Mesenchymal stem cell (in vitro differentiated cells and primary cell): ENCODE results near the gene LAGE3.

Experiments used
- DNase-seq: peaks from one replicate; pipeline ENCODE4 v3.0.0-alpha.2; 2013
- H2AFZ ChIP-seq: one replicate; pipeline ENCODE4 v1.6.1; 2013; ENCODE audit warnings: low read depth, mild to moderate bottlenecking, control low read depth, inconsistent platforms, low read length, moderate library complexity
- H2AK5ac ChIP-seq: 2 replicates; pipeline ENCODE4 v1.6.1; 2013; ENCODE audit warnings: low read length, moderate library complexity, mild to moderate bottlenecking, inconsistent platforms; ENCODE audit not compliant: severe bottlenecking
- H2BK120ac ChIP-seq: one replicate; pipeline ENCODE4 v1.6.1; 2013; ENCODE audit warnings: low read depth, mild to moderate bottlenecking, inconsistent platforms, low read length, moderate library complexity
- H2BK12ac ChIP-seq, 2 experiments: one replicate each; pipeline ENCODE4 v1.6.1; 2013; ENCODE audit warnings: inconsistent platforms in 2 of 2, low read length in 2 of 2, mild to moderate bottlenecking in 2 of 2, moderate library complexity in 2 of 2, control low read depth in 1 of 2
- H2BK15ac ChIP-seq: one replicate; pipeline ENCODE4 v1.6.1; 2013; ENCODE audit warnings: mild to moderate bottlenecking, low read depth, inconsistent platforms; ENCODE audit not compliant: poor library complexity, severe bottlenecking
- H2BK5ac ChIP-seq: 2 replicates; pipeline ENCODE4 v1.6.1; 2013; ENCODE audit warnings: low read depth, mild to moderate bottlenecking, low read length, control low read depth, inconsistent platforms; ENCODE audit not compliant: poor library complexity, severe bottlenecking
- H3K14ac ChIP-seq, 2 experiments: one replicate each; pipeline ENCODE4 v1.6.1; 2013; ENCODE audit warnings: inconsistent platforms in 2 of 2, low read length in 2 of 2, control low read depth in 1 of 2, mild to moderate bottlenecking in 1 of 2, moderate library complexity in 1 of 2
- H3K18ac ChIP-seq, 2 experiments: one replicate each; pipeline ENCODE4 v1.6.1; 2013; ENCODE audit warnings: inconsistent platforms in 2 of 2, low read length in 2 of 2, control low read depth in 1 of 2, low read depth in 1 of 2, mild to moderate bottlenecking in 1 of 2
- H3K23ac ChIP-seq, 2 experiments: one replicate each; pipeline ENCODE4 v1.6.1; 2013; ENCODE audit warnings: inconsistent platforms in 2 of 2, low read length in 2 of 2, mild to moderate bottlenecking in 2 of 2, moderate library complexity in 2 of 2, control low read depth in 1 of 2
- H3K27ac ChIP-seq: 2 replicates; pipeline ENCODE4 v1.5.1; 2013; ENCODE audit warnings: mild to moderate bottlenecking, moderate library complexity, low read length, control low read depth, inconsistent platforms; ENCODE audit not compliant: poor library complexity, severe bottlenecking
- H3K27me3 ChIP-seq, 2 experiments: 2 replicates each; pipeline versions ENCODE4 v1.6.1 to v1.7.0; 2013; ENCODE audit warnings: low read length in 2 of 2, mild to moderate bottlenecking in 2 of 2, moderate library complexity in 2 of 2, control low read depth in 1 of 2, inconsistent platforms in 1 of 2; ENCODE audit not compliant: control insufficient read depth in 1 of 2, insufficient read depth in 1 of 2
- H3K36me3 ChIP-seq, 2 experiments: 2 replicates each; pipeline versions ENCODE4 v1.6.1 to v1.7.0; 2013; ENCODE audit warnings: low read length in 2 of 2, control low read depth in 1 of 2, inconsistent platforms in 1 of 2, low read depth in 1 of 2, mild to moderate bottlenecking in 1 of 2; ENCODE audit not compliant: insufficient read depth in 2 of 2, control insufficient read depth in 1 of 2
- H3K4ac ChIP-seq, 2 experiments: one replicate each; pipeline ENCODE4 v1.6.1; 2013; ENCODE audit warnings: inconsistent platforms in 2 of 2, low read length in 2 of 2, mild to moderate bottlenecking in 2 of 2, moderate library complexity in 2 of 2, control low read depth in 1 of 2, low read depth in 1 of 2
- H3K4me1 ChIP-seq: 2 replicates; pipeline ENCODE4 v1.6.1; 2013; ENCODE audit warnings: low read depth, low read length, control low read depth; ENCODE audit not compliant: control insufficient read depth, insufficient read depth
- H3K4me2 ChIP-seq: 2 replicates; pipeline ENCODE4 v1.6.1; 2013; ENCODE audit warnings: low read length, mild to moderate bottlenecking, inconsistent platforms; ENCODE audit not compliant: poor library complexity, severe bottlenecking
- H3K4me3 ChIP-seq, 2 experiments: 2 replicates each; pipeline versions ENCODE4 v1.5.1 to v1.7.0; 2013; ENCODE audit warnings: low read length in 2 of 2, mild to moderate bottlenecking in 2 of 2, control low read depth in 1 of 2, low read depth in 1 of 2; ENCODE audit not compliant: insufficient read depth in 1 of 2
- H3K79me1 ChIP-seq: replicated peaks from 2 replicates; pipeline ENCODE4 v1.6.1; 2013; ENCODE audit warnings: mild to moderate bottlenecking, control low read depth, low read length, inconsistent platforms; ENCODE audit not compliant: poor library complexity, severe bottlenecking
- H3K9ac ChIP-seq: 2 replicates; pipeline ENCODE4 v1.7.0; 2013; ENCODE audit warnings: mild to moderate bottlenecking, low read length, moderate library complexity
- H3K9me3 ChIP-seq: 2 replicates; pipeline ENCODE4 v1.7.0; 2013; ENCODE audit warnings: mild to moderate bottlenecking, low read length; ENCODE audit not compliant: control insufficient read depth
- H4K8ac ChIP-seq: one replicate; pipeline ENCODE4 v1.6.1; 2013; ENCODE audit warnings: inconsistent platforms, mild to moderate bottlenecking, low read length, moderate library complexity
- H4K91ac ChIP-seq: one replicate; pipeline ENCODE4 v1.6.1; 2013; ENCODE audit warnings: mild to moderate bottlenecking, low read length, inconsistent platforms
- WGBS: methylation state at CpG from one replicate; pipeline ENCODE4 v1.1.7; 2013; ENCODE audit warnings: mixed read lengths; 5-methylcytosine and 5-hydroxymethylcytosine counted together

LAGE3 gene

DNA sequence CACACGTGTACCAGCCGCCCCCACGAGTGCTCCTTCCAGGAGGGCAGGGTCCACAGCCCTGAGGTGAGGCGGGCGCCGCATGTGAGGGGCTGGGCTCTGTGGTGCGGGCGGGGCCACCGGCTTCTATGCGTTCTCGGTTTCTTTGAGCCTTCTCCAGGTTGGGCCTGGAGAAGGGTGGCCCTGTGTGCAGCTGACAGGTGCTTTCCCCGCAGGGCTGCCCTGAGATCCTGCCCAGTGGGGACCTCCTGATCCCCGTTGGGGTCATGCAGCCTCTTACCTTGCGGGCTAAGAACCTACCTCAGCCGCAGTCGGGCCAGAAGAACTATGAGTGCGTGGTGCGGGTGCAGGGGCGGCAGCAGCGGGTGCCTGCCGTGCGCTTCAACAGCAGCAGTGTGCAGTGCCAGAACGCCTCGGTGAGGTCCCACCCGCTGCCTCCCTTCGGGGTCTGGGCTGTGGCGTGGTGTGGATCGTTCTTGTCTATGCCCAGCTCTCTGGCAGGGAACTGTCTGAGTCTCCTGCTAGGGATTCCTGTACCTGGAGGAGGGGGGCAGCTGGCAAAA is 14.2 kb downstream of the LAGE3 start:
- peaks cover 20% of the 10 kb centered on the region for H3K79me1 ChIP-seq
- no peak overlapping the region for H2AK5ac ChIP-seq
- no peak overlapping the region for H3K23ac ChIP-seq
- no peak overlapping the region for H2AFZ ChIP-seq
- H3K27ac ChIP-seq = no peak overlapping the region
- DNase-seq = no peak
- H2BK15ac ChIP-seq = no peak overlapping the region
- no peaks in the 10 kb centered on the region for H3K27me3 ChIP-seq
- no peak overlapping the region for H2BK5ac ChIP-seq
- H3K14ac ChIP-seq = no peak overlapping the region
- H2BK12ac ChIP-seq = no peak overlapping the region
- peaks cover 12% of the 10 kb centered on the region for H3K4me1 ChIP-seq
- no peak overlapping the region for H3K9ac ChIP-seq
- H3K4me3 ChIP-seq = no peak overlapping the region
- no peak overlapping the region for H3K18ac ChIP-seq
- peaks cover 63 to 99% of the 10 kb centered on the region in 2 experiments for H3K36me3 ChIP-seq
- H3K4ac ChIP-seq = no peak overlapping the region
- H4K91ac ChIP-seq = no peak overlapping the region
- no peak overlapping the region for H4K8ac ChIP-seq
- no peak overlapping the region for H3K4me2 ChIP-seq
- 99% methylated on average over 24 of the region's 28 CpGs for WGBS
- H2BK120ac ChIP-seq = no peak overlapping the region
- no peaks in the 10 kb centered on the region for H3K9me3 ChIP-seq

DNA sequence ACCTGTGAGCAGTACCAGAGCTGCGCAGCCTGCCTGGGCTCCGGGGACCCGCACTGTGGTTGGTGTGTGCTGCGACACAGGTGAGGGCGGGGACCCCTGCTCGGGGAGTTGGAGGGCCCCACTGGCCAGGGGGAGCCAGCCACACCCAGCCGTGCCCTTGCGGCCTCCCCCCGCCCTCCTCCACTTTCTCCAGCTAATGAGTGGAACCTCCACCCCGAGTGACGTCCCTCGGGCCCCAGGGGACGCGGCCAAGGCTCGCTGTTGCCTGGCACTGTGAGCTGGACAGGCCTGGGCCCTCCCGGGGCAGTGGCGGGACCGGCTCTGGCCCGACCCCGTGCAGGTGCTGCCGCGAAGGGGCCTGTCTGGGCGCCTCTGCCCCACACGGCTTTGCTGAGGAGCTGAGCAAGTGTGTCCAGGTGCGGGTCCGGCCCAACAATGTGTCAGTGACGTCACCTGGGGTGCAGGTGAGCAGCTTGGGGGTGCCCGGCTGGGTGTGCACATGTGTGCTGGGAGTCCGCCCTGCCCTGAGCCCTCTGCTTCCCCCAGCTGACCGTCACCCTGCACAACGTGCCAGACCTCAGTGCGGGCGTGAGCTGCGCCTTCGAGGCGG is 15.4 kb downstream of the LAGE3 start:
- DNase-seq = no peak
- H2AK5ac ChIP-seq = no peak overlapping the region
- no peak overlapping the region for H2BK120ac ChIP-seq
- no peak overlapping the region for H2BK12ac ChIP-seq
- no peaks in the 10 kb centered on the region for H3K27me3 ChIP-seq
- H4K8ac ChIP-seq = no peak overlapping the region
- H2BK5ac ChIP-seq = no peak overlapping the region
- no peak overlapping the region for H3K4me2 ChIP-seq
- no peak overlapping the region for H3K4me3 ChIP-seq
- no peak overlapping the region for H2BK15ac ChIP-seq
- H3K79me1 ChIP-seq = peaks cover 19% of the 10 kb centered on the region
- peaks cover 55 to 88% of the 10 kb centered on the region in 2 experiments for H3K36me3 ChIP-seq
- no peak overlapping the region for H3K14ac ChIP-seq
- no peak overlapping the region for H3K18ac ChIP-seq
- no peak overlapping the region for H3K4ac ChIP-seq
- H4K91ac ChIP-seq = no peak overlapping the region
- WGBS = 94% methylated on average over 18 of the region's 36 CpGs
- no peak overlapping the region for H3K27ac ChIP-seq
- no peak overlapping the region for H3K23ac ChIP-seq
- no peaks in the 10 kb centered on the region for H3K9me3 ChIP-seq
- no peak overlapping the region for H2AFZ ChIP-seq
- peaks cover 18% of the 10 kb centered on the region for H3K4me1 ChIP-seq
- no peak overlapping the region for H3K9ac ChIP-seq

DNA sequence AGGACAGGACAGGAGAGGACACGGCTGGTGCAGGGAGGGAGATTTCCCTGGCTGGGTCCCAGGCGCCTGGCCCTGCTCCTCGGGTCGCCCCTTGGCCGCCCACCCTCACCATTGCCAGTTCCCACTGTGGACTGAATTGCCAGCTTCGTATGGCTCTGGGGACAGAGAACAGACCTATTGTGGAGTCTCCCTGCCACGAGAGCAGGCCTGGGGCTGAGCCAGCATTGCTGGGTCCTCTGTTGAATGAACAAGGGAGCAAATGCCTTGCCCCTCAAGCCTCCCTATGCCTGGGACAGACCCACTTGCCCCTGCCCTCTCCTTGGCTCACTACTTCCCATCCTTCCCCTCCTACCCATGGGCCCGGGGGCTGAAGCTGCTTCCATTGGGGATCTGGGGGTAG is 16.7 kb downstream of the LAGE3 start:
- no peak for DNase-seq
- H3K4me2 ChIP-seq = no peak overlapping the region
- no peak overlapping the region for H3K4ac ChIP-seq
- peaks cover 47 to 75% of the 10 kb centered on the region in 2 experiments for H3K36me3 ChIP-seq
- no peak overlapping the region for H3K27ac ChIP-seq
- no peaks in the 10 kb centered on the region for H3K9me3 ChIP-seq
- no peak overlapping the region for H2AK5ac ChIP-seq
- H3K23ac ChIP-seq = no peak overlapping the region
- 95% methylated on average over 6 of the region's 8 CpGs for WGBS
- peaks cover 18% of the 10 kb centered on the region for H3K4me1 ChIP-seq
- H4K8ac ChIP-seq = no peak overlapping the region
- no peak overlapping the region for H2BK120ac ChIP-seq
- H2BK15ac ChIP-seq = no peak overlapping the region
- no peak overlapping the region for H4K91ac ChIP-seq
- no peak overlapping the region for H2BK12ac ChIP-seq
- no peak overlapping the region for H3K18ac ChIP-seq
- no peak overlapping the region for H2AFZ ChIP-seq
- H3K14ac ChIP-seq = no peak overlapping the region
- no peaks in the 10 kb centered on the region for H3K27me3 ChIP-seq
- no peak overlapping the region for H3K9ac ChIP-seq
- H2BK5ac ChIP-seq = no peak overlapping the region
- no peak overlapping the region for H3K4me3 ChIP-seq
- peaks cover 18% of the 10 kb centered on the region for H3K79me1 ChIP-seq

DNA sequence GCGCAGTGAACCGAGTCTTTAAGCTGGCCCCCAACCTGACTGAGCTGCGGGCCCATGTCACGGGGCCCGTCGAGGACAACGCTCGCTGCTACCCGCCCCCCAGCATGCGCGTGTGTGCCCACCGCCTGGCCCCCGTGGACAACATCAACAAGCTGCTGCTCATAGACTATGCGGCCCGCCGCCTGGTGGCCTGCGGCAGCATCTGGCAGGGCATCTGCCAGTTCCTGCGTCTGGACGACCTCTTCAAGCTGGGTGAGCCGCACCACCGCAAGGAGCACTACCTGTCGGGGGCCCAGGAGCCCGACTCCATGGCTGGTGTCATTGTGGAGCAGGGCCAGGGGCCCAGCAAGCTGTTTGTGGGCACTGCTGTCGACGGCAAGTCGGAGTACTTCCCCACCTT is 18.8 kb downstream of the LAGE3 start:
- no peak for DNase-seq
- H4K91ac ChIP-seq = no peak overlapping the region

More for the DNA sequence above, 18.8 kb downstream of the LAGE3 start:
- H3K27me3 ChIP-seq = no peaks in the 10 kb centered on the region
- H3K9ac ChIP-seq = no peak overlapping the region
- H3K4me2 ChIP-seq = peak overlapping the region; percentile 70
- no peak overlapping the region for H4K8ac ChIP-seq
- WGBS = 93% methylated on average over 26 of the region's 26 CpGs
- no peak overlapping the region for H2AK5ac ChIP-seq
- H2BK120ac ChIP-seq = no peak overlapping the region
- peaks cover 34 to 54% of the 10 kb centered on the region in 2 experiments for H3K36me3 ChIP-seq
- H3K27ac ChIP-seq = no peak overlapping the region
- no peak overlapping the region for H3K14ac ChIP-seq
- H3K79me1 ChIP-seq = peaks cover 8% of the 10 kb centered on the region
- H2BK15ac ChIP-seq = no peak overlapping the region
- H2BK5ac ChIP-seq = no peak overlapping the region
- peaks cover 18% of the 10 kb centered on the region for H3K4me1 ChIP-seq
- no peak overlapping the region for H3K4ac ChIP-seq
- no peak overlapping the region for H2BK12ac ChIP-seq
- no peak overlapping the region for H3K23ac ChIP-seq
- H3K9me3 ChIP-seq = no peaks in the 10 kb centered on the region
- peak overlapping the region in 1 of 2 experiments; percentile 83 for H3K4me3 ChIP-seq
- peak overlapping the region in 1 of 2 experiments; percentile 40 for H3K18ac ChIP-seq
- H2AFZ ChIP-seq = no peak overlapping the region
